Cardiac fibroblast (primary cell): ENCODE results near the gene MYOD1.

Experiments used
- DNase-seq, 2 donors: peaks; one replicate each; pipeline versions ENCODE4 v3.0.0 to v3.0.0-alpha.2; 2010; ENCODE audit warnings: low read depth in 2 of 2
- H3K4me3 ChIP-seq, 2 donors: replicated peaks in 1 of 2; 1 replicate in 1 of 2; 2 replicates in 1 of 2; pipeline ENCODE4 v1.5.1; 2011; ENCODE audit warnings: low read depth in 2 of 2, low read length in 2 of 2, mild to moderate bottlenecking in 2 of 2, moderate library complexity in 1 of 2
- TF ChIP-seq, protein P1 (sequence below): IDR thresholded peaks from one replicate; pipeline ENCODE4 v1.5.1; 2011; ENCODE audit warnings: low read depth, mild to moderate bottlenecking, low read length, inconsistent platforms

MYOD1 gene

DNA sequence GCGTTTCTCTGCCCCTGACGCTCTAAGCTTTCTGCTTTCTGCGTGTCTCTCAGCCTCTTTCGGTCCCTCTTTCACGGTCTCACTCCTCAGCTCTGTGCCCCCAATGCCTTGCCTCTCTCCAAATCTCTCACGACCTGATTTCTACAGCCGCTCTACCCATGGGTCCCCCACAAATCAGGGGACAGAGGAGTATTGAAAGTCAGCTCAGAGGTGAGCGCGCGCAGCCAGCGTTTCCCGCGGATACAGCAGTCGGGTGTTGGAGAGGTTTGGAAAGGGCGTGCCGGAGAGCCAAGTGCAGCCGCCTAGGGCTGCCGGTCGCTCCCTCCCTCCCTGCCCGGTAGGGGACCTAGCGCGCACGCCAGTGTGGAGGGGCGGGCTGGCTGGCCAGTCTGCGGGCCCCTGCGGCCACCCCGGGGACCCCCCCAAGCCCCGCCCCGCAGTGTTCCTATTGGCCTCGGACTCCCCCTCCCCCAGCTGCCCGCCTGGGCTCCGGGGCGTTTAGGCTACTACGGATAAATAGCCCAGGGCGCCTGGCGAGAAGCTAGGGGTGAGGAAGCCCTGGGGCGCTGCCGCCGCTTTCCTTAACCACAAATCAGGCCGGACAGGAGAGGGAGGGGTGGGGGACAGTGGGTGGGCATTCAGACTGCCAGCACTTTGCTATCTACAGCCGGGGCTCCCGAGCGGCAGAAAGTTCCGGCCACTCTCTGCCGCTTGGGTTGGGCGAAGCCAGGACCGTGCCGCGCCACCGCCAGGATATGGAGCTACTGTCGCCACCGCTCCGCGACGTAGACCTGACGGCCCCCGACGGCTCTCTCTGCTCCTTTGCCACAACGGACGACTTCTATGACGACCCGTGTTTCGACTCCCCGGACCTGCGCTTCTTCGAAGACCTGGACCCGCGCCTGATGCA, at the start of gene MYOD1:
Gene MYOD1 (plus strand): TSS at position 544 of the 910 bp plus-strand sequence. CDS start 212 bp downstream, at position 756.
- peak in 1 of 2 donors; percentile 14 for DNase-seq
- no peak within 1 kb of the TSS for H3K4me3 ChIP-seq
- TF ChIP-seq, protein P1, sequence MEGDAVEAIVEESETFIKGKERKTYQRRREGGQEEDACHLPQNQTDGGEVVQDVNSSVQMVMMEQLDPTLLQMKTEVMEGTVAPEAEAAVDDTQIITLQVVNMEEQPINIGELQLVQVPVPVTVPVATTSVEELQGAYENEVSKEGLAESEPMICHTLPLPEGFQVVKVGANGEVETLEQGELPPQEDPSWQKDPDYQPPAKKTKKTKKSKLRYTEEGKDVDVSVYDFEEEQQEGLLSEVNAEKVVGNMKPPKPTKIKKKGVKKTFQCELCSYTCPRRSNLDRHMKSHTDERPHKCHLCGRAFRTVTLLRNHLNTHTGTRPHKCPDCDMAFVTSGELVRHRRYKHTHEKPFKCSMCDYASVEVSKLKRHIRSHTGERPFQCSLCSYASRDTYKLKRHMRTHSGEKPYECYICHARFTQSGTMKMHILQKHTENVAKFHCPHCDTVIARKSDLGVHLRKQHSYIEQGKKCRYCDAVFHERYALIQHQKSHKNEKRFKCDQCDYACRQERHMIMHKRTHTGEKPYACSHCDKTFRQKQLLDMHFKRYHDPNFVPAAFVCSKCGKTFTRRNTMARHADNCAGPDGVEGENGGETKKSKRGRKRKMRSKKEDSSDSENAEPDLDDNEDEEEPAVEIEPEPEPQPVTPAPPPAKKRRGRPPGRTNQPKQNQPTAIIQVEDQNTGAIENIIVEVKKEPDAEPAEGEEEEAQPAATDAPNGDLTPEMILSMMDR: no peak

DNA sequence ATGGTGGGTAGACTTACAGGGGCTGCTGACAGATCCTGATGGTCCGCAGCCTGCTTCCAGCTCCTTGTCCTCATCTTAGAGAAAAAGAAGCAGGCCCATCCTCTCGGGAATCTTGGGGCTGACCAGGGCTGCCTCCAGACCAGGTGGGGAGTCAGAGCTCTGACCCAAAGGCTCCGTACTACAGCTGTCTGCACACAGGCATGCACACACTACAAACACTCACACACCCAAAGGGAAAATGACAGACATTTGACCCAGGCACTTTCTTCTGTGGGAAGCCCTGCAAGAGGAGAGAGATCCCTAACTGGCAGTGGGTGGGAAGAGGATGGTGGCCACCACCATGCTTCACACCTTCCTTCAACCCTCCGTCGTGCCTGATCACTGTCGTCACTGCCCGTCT, 46.9 kb upstream of the MYOD1 start:
- no peak overlapping the region for H3K4me3 ChIP-seq
- TF ChIP-seq, protein P1: no peak
- no peak for DNase-seq

DNA sequence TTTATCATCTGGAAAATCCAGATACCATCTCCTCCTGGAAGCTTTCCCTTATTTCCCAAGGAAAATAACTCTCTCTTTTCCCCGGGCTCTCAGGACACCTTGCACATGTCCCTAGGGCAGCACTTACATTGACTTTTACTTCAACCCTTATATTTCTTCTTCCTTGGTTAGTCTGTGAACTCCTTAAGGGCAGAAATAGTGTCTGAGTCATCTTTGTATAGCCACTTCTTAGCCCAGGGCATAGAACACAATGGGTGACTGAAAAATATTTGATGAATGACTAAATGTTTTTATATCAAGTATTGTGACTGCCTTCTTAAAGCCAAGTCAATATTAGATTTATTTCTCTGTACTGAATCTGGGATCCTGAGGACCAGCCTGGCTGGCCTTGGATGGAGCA, 45.4 kb upstream of the MYOD1 start:
- peak in 1 of 2 donors; percentile 7 for DNase-seq

DNA sequence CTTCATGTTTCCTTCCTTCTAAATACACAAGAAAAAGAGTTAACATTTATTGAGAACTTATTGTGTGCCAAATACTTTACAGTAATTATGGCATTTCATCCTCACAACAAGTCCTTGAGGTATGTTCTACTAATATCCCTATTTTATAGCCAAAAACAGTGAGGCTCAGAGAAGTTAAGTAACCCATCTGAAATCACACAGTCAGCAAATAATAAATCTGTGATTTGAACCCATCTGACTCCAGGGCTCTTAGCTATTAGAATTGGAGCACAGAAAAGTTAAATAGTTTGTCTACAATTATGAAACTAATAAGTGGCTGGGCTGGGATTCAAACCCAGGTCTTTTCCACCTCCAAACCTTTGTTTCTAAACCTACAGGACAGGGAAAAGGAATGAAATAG, 36.5 kb upstream of the MYOD1 start:
- TF ChIP-seq, protein P1: no peak
- H3K4me3 ChIP-seq: no peak overlapping the region
- DNase-seq: no peak

More for the DNA sequence above, 45.4 kb upstream of the MYOD1 start:
- H3K4me3 ChIP-seq: no peak overlapping the region
- TF ChIP-seq, protein P1: no peak

DNA sequence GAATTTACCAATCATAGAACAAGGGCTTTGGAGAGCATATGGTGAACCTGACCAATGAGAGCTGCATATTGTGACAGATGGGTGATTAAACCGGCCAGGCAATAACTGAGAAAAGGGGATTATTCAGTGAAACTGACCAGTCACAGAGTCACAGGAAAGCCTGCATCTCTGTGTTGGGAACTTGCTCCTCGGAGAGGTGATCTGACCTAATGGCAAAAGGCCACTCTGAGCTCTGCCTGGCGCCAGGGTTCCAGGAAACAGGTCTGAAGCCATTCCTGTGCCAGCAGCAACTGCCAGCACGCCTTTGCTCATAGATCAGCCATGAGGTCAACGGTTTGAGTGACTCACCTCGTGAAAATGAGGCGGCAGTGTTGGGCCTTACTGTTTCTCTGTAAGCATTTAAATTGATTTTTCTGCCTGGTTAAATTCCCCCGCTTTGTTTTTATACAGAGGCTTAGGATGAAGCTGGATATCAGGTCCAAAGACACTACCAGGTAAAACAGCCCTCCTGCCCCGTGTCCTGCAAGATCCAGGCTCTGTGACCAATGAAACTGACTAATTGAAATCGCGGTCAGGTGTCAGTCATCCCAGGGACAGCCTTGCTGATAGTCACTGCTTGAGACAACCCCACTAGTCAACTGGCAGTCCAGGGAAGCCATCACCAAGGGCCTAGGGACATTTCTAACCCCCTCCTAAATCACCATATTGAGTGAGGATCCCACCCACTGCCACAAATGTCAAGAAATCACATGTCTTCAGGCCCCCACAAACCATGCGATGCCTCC, 35.8 kb upstream of the MYOD1 start:
- peak; percentile 42 to 69 for DNase-seq
- TF ChIP-seq, protein P1: no peak

DNA sequence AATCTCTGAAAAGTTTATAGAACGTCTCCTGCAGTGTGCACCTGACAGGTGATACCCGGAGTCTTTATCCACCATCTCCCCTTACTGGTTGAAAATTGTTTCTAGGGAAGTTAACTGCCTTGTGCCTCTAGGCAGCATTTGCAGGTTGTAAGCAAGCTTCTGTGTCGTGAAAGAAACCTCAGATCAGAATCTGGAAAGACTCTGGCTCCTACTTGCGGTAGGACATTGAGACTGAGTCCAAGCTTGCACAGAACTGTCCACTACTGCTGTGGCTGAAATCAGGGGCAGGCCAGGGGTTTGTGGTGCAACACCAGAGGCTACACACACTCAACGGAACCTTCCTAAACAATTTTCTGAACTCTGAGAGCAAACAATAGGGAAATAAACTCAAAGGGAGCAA, 34.8 kb upstream of the MYOD1 start:
- TF ChIP-seq, protein P1: no peak
- DNase-seq: no peak
- no peak overlapping the region for H3K4me3 ChIP-seq

More for the DNA sequence above, 35.8 kb upstream of the MYOD1 start:
- no peak overlapping the region for H3K4me3 ChIP-seq
